Type B pancreatic cell (in vitro differentiated cells): ENCODE measurements around the gene DOLPP1. TPM values are rescaled to one million over a fixed set of nuclear protein-coding genes. Genes with fewer than 3 reads are reported as not detected.

Experiments
- DNase-seq: peaks from one replicate; pipeline ENCODE4 v3.0.0; 2021; ENCODE audit warnings: mixed read lengths; ENCODE audit not compliant: unreplicated experiment; ENCODE audit errors: extremely low spot score
- H3K27ac Mint-ChIP-seq: 2 replicates; pipeline ENCODE4 v1.8.0; 2021; ENCODE audit warnings: mild to moderate bottlenecking, mixed read lengths
- H3K27me3 Mint-ChIP-seq: 2 replicates; pipeline ENCODE4 v1.8.0; 2021; ENCODE audit warnings: mixed read lengths
- H3K36me3 Mint-ChIP-seq: 2 replicates; pipeline ENCODE4 v1.8.0; 2021; ENCODE audit warnings: mixed read lengths
- H3K4me1 Mint-ChIP-seq: one replicate; pipeline ENCODE4 v1.8.0; 2021; ENCODE audit warnings: mixed read lengths; ENCODE audit not compliant: unreplicated experiment
- H3K4me3 Mint-ChIP-seq: 2 replicates; pipeline ENCODE4 v1.8.0; 2021; ENCODE audit warnings: mild to moderate bottlenecking, mixed read lengths
- H3K9me3 Mint-ChIP-seq: 2 replicates; pipeline ENCODE4 v1.8.0; 2021; ENCODE audit warnings: mixed read lengths
- CTCF ChIP-seq: fragments of 200-600 bp; sonication (generic); conservative IDR thresholded peaks from 2 replicates; pipeline ENCODE4 v1.5.0; 2021; ENCODE audit warnings: antibody characterized with exemption, mild to moderate bottlenecking
- total RNA-seq: library from RNA; stranded (reverse); gene quantifications from 2 replicates; pipeline ENCODE4 v1.2.1, GENCODE V29; 2021; ENCODE audit warnings: low replicate concordance

Gene DOLPP1
- total RNA-seq, 1 donor from 2014 or later, result 21.1 TPM

- peak overlapping the region; percentile 80 for H3K4me3 Mint-ChIP-seq
- H3K4me1 Mint-ChIP-seq, result peaks cover 10% of the 10 kb centered on the region
- H3K27me3 Mint-ChIP-seq, result no peaks in the 10 kb centered on the region
- no peaks in the 10 kb centered on the region for H3K9me3 Mint-ChIP-seq
- no peak for TF ChIP-seq CTCF
- DNase-seq, result no peak
- H3K27ac Mint-ChIP-seq, result peak overlapping the region; percentile 18
- H3K36me3 Mint-ChIP-seq, result no peaks in the 10 kb centered on the region
Observed at GRCh38 chr9:129078691-129079503, 2.0 kb upstream of the DOLPP1 start.

GRCh38 chr9:129079829-129080228, 1.1 kb upstream of the DOLPP1 start:
- no peak for DNase-seq
- Mint-ChIP-seq H3K4me1 (peaks cover 10% of the 10 kb centered on the region), H3K4me3 (peak overlapping the region; percentile 91), H3K27me3 (no peaks in the 10 kb centered on the region), H3K36me3 (no peaks in the 10 kb centered on the region), H3K9me3 (no peaks in the 10 kb centered on the region), H3K27ac (peak overlapping the region; percentile 85)
- TF ChIP-seq CTCF, result no peak

- H3K27me3 Mint-ChIP-seq, result no peaks in the 10 kb centered on the region
- no peak for TF ChIP-seq CTCF
- H3K4me3 Mint-ChIP-seq, result peak overlapping the region; percentile 91
- peak overlapping the region; percentile 85 for H3K27ac Mint-ChIP-seq
- DNase-seq, result no peak
- H3K9me3 Mint-ChIP-seq, result no peaks in the 10 kb centered on the region
- no peaks in the 10 kb centered on the region for H3K36me3 Mint-ChIP-seq
- peaks cover 10% of the 10 kb centered on the region for H3K4me1 Mint-ChIP-seq
Observed at GRCh38 chr9:129080298-129080600, 662 bp upstream of the DOLPP1 start.

- no peak for TF ChIP-seq CTCF
- H3K4me3 Mint-ChIP-seq, result peak overlapping the region; percentile 91
- H3K4me1 Mint-ChIP-seq, result peaks cover 10% of the 10 kb centered on the region
- H3K27me3 Mint-ChIP-seq, result no peaks in the 10 kb centered on the region
- H3K27ac Mint-ChIP-seq, result peak overlapping the region; percentile 85
- no peaks in the 10 kb centered on the region for H3K36me3 Mint-ChIP-seq
- H3K9me3 Mint-ChIP-seq, result no peaks in the 10 kb centered on the region
- DNase-seq, result no peak
Observed at GRCh38 chr9:129081388-129081904, 535 bp downstream of the DOLPP1 start.

GRCh38 chr9:129084087-129084486, 3.2 kb downstream of the DOLPP1 start:
- Mint-ChIP-seq H3K27ac (no peak overlapping the region), H3K4me3 (no peak overlapping the region), H3K36me3 (no peaks in the 10 kb centered on the region), H3K27me3 (no peaks in the 10 kb centered on the region), H3K9me3 (no peaks in the 10 kb centered on the region), H3K4me1 (peaks cover 5% of the 10 kb centered on the region)
- no peak for TF ChIP-seq CTCF
- DNase-seq, result no peak
